ENCODE measurements around the gene TSHZ3.

The TSHZ3 gene

DNA sequence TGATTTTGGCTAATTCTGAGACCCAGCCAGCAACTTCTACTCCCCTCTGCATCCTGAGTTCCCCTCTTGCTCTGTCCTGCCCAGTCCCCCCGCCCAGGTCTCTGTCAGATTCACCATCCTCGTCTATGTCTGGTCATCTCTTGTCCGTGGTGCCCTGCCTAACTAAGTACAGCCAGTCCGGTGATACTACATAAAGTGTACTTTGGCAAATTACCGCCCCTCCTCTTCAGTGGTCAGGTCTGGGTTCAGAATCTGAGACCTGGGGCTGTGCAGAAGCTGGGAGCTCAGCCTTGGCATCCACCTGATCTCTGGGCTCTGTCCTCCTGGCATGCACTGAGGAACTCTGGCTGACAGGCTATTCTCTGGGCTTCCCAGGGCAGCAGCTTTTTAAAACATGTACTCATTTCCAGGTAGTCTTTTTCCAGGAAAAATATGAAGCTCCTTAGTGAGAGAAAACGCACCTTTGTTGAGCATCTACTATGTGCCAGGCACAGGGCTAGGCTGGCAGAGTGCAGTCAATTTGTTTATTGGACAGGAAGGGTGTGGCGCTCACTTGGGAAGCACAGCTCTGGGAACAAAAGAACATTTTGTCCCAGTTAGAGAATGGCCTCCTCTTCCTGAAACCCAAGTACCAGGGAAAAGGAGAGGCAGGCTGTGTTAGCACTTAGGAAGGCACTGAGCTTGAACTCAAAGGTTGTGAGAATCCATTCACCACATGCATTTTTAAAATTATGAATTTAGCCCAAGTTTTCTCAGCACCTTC is 88.9 kb downstream of the TSHZ3 start:
- no peak for DNase-seq

DNA sequence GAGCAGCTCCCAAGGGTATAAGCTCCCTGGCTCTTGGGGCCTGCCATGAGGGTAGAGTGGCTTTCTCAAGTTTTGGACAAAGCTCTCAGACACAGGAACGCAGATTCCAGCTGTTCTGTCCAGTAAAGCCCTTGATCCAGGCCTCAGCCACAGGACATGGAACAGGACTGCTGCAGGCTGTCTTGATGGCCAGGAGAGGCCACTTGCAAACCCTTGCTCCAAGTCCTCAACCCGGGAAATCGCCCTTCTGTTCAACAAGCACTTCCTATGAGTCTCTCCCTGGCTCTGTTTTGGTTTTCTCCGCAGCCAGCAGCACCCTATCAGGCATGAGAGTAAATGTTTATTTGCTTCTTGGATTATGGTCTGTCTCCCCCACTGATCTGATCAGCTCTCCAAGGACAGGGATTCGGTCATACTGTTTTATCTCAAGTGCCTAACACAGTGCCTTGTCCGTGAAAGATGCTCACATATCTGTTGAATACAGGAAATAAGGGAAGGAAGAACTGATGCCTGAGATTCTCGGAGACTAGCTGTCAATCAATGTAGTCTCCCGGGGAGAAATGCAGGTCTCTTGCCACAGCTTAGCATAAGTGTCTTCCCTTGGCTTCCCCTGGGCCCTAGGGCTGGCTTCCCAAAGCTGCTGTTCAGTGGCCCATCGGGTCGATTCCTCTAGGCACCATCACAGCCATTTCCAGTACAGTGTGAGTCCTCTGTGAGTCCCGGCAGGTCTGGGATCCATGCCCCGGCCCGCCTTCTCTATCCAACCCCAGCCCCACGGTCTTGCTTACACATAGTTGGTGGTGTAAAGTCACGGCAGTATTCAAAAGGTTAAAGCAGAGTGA is 90.8 kb downstream of the TSHZ3 start:
- no peak for DNase-seq

DNA sequence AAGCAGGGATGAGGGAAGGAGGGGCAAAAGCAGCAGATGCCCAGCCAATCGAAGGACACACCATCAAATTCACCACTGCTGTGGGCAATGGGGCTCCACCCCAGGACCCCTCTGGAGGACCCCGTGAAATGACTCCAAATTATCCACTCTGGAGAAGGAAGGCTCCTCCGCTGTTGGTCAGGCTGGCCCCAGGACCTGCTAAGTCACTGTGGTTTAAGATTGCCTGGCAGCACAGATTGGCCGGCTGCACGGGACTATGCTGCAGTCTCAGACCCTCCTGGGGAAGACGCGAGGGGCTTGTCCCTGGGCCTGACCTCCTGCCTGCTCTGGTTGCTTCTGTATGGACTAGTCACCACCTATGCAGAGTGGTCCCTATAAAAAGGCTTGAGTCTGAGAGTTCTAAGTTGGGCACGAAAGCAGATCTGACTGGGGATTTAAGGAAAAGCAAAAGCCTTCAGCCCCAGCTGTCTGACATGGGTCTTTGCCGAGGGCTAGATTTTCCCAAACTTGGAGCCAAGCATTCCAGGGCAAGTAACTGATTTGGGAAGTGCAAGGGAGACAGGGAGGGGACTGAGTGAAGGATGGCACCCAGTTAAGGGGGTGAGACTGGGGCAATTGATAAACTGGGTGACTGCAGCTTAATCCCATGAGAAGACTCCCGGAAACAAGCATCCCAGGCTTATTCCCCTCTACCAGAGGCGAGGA is 91.7 kb downstream of the TSHZ3 start:
- no peak for DNase-seq

DNA sequence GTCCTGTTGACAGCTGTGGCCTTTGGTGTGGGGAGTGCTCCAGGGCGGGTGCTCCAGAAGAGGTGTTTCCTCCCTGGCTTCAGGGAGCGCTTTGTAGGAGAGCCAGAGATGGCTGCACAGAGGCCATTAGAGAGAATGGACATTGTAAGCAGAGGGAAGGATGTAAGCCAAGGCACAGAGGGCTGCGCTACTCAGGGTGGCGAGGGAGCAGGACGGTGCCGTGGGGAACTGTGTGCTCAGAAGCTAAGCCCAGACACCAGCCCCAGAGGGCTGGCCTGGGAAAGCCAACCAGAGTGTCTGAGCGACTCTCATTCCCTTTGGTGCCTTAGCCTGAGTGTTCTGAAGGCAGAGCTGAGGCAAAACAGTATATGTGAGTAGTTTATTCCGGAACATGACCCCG is 92.2 kb downstream of the TSHZ3 start:
- no peak for DNase-seq

DNA sequence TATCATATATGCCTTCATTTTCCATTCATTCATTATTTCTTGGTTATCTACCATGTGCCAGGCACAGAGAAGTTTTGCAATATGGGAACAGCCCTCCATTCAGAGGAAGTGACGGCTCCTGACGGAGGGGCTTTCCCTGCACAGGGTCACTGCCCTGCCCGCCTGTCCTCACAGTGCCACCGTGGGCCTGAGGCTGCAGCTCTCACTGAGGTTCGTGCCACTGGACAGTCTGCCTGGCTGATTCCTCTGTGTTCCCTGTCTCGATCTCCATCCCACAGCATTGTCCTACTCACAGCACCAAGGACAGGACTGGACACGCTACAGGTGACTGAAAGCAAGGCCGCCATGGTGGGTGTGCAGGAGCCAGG is 92.7 kb downstream of the TSHZ3 start:
- no peak for DNase-seq

DNA sequence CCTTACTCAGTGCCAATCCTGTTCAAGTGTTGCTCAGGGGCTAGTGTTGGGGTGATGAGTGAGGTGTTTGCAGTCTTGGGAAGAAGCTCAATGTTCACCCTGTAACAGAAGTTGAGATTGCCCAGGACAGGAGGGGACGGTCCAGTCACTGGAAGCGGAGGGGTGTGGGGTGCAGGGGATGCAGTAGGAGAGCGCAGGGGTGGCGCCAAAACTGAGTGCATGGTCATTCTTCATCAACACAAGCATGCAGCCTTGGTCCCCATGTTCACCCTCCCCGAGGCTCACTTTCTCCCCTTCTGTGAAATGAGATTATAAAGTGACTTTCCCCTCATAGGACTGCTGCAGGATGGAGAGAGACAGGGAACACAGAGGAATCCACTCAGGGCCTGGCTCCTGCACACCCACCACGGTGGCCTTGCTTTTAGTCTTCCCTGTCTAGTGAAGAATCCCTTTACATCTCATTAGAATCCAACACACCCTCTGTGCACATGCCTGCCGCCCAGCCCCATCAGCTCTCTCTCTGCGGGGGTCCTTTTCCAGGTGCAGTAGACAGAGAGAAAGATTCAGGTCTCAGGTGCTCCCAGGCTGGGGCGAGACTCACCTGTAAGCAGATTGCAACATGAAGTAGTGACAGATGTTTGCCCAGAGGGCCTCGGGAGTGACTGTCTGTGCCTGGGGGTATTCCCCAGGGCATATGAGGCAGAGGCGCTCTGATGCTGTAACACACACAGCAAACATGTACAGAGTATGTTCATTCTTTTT is 93.2 kb downstream of the TSHZ3 start:
- DNase-seq: no peak

DNA sequence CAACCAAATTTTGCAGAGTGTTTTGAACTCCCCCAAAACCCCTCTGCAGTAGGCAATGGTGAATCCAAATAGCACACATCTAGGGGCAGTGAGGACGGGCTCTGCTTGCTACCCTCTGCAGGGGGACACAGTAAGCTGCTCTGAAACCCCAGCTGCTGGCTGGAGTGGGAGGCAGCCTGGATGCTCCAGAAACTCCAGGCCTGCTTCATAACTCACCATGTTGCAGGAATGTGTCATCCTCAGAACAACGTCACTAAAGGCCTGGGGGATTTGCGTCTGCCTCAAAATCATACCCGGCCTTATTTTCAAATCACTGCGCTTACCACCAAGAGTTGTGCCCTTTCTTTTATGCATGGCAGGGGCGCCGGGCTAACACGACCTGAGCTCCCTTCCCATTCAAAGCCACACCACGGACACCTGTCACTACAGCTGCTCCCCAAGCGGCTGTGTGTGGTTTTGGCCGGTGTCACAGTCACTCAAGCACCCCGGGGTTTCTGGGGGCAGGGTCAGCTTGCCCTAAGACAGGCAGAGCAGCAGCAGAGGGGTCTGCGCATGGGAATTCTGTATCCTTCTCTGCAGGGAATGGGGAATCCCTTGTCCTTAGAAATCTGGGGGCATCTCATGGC is 93.9 kb downstream of the TSHZ3 start:
- DNase-seq: no peak

DNA sequence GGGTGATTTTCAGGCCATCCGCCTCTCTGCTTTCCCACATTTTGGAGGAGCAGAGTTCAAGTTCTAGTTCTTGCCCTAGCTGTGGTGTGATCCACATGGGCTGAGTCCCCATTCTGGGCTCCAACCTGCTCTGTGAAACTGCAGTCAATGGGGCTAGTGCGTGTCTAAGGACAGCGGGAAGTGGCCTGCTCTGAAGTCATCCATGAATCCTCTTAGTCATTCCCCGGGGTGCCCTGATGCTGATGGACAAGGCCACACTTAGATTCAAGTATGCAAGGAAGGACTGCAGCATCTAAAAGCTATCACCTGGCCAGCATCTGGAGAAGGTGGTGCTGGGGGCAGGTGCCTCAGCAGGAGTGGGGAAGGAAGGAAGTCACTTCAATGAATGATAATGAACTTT is 94.6 kb downstream of the TSHZ3 start:
- DNase-seq: no peak

DNA sequence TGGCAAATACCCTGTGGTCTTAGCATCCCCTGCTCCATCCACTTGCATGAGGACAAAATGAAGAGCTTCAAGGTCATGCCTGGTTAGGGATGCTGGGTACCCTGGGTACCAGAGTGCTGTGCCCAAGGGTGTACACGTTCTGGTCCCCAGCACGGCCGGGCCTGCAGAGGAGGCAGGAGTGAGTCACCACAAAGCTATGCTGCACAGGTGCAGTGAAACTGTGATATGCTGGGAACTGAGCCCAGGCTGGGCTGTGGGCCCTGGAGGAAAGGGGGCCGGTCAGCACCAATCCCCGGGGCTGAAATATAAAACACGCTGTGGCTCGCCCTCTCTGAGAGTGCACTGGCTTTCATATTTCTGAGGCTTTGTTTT is 95.1 kb downstream of the TSHZ3 start:
- DNase-seq: no peak

DNA sequence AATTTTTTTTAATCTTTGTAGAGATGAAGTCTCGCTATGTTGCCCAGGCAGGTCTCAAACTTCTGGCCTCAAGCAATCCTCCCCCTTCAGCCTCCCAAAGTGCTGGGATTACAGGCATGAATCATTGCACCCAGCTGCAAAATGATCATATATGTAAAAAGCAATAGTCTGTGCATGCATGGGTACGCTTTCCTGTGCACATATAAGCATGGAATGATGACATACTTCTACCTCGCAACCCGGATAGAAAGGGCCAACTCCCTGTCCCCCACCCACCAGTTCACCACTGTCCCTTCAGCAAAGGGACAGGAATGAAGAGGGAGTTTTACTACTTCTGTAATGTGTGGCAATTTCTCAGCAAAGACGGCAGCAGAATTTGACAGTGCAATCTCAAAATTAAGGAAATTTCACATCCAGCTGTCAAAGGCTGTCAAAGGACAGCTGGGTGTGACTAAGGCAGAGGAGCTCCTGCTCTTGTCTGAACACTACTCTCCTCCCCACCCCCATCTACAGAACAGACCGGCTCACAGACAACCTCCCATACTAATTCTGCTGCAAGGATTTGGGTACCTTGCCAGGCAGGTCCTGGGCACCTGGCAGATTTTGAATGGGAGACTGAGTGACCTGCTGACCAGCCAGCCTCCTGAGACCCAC is 95.6 kb downstream of the TSHZ3 start:
- no peak for DNase-seq

DNA sequence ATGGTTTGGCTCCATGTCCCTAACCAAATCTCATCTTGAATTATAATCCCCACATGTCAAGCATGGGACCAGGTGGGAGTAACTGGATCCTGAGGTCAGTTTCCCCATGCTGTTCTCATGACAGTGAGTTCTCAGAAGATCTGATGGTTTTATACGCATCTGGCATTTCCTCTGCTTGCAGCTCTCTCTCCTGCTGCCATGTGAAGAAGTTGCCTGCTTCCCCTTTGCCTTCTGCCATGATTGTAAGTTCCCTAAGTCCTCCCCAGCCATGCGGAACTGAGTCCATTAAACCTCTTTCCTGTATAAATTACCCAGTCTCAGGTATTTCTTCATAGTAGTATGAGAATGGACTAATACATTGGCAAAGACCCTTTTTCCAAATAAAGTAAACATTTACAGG is 96.8 kb downstream of the TSHZ3 start:
- no peak for DNase-seq

DNA sequence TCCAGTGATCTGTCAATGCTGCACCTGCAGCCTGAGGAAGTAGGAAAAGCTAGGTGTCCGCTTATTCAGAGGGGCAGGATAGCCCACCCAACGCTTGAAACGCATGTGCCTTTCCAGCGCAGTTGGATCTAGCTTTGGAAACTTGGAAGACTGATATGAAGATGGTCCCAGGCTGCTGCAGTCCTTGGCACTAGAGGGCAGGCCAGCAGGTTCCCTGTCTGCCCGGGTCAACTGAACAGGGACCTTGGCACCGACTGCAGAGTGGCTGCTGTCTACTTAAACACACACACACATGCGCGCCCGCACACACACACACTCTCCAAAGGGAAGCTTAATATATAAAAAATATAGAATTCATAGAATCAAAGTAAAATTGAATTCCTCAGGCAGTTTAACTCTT is 100.0 kb downstream of the TSHZ3 start:
- DNase-seq: no peak

DNA sequence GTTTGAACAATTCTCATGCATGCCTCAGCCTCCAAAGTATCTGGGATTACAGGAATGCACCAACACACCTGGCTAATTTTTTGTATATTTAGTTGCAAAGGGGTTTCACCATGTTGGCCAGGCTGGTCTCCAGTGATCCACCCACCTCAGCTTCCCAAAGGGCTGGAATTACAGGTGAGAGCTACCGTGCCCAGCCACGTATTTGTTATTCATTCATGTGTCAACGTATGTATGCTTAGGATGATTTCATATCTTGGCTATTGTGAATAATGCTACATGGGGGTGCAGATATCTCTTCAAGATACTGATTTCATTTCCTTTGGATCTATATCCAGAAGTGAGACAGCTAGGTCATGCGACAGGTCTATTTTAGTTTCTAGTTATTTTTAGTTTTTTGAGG is 113.4 kb downstream of the TSHZ3 start:
- no peak for DNase-seq

DNA sequence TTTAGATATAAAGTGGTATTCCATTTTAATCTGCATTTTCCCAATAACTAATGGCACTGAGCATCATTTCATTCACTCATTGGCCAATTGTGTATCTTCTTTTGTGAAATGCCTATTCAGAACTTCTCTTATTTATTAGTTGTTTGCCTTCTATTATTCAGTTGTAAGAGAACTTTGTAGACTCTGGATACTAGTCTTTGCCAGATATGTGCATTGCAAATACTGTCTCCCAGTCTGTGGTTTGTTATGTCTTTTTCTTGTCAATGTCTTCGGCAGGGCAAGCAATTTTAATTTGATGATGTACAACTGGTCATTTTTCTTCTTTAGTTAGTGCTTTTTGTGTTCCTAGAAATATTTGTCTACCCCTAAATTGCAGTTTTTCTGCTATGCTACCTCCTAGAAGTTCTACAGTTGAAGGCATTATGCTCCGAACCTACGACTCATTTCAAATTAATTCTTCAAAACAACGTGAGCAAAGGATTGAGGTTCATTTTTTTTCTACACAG is 115.9 kb downstream of the TSHZ3 start:
- DNase-seq: no peak

DNA sequence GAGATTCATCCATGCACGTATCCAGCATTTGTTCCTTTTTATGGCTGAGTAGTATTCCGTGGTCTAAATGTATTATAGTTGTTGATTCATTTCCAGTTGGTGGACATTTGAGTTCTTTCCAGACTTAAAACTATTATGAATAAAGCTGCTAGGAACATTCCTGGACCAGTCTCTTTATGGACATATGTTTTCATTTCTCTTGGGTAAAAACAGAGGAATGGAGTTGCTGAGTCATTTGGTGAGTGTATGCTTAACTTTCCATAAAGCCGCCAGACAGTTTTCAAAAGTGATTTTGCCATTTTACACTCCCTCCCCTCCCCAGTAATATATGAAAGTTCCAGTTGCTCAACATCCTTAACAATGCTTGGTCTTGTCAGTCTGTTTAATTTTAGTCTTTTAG is 116.4 kb downstream of the TSHZ3 start:
- DNase-seq: no peak

DNA sequence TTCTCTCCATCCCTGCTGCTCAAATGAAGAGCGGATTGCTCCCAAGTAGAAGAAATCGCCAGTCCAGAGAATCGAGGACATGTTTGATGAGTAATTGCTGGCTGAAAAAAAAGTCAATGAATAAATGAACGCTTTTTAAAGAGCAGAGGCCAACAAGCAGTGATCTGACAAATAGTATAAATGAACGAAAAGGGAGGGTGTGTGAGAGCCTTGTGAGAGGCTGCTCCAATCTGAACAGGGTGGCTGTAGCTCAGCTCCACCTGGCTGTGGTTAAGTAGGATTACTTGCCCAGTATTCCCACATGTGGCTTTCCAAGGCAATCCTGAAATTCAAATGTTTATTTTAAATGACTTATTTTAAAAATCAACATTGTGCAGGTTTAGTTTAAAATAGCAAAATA is 117.1 kb downstream of the TSHZ3 start:
- no peak for DNase-seq

DNA sequence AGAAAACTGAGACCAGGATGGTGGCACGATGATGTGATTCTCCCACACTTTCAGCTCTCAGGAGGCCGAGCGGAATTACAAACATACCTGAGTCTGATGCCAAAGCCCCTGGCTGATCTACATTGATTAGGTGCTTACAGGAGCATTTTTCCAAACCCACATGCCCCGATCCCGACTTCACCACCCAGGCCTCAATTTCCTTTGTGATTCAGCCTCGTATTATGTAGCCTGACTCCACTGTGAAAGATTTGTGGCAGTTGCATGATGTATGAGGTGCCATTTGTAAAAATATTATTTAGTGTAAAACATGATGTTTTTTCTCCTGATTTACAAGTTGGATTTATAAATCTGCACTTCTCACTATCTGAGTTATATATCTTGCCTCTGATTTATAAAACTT is 118.0 kb downstream of the TSHZ3 start:
- no peak for DNase-seq

DNA sequence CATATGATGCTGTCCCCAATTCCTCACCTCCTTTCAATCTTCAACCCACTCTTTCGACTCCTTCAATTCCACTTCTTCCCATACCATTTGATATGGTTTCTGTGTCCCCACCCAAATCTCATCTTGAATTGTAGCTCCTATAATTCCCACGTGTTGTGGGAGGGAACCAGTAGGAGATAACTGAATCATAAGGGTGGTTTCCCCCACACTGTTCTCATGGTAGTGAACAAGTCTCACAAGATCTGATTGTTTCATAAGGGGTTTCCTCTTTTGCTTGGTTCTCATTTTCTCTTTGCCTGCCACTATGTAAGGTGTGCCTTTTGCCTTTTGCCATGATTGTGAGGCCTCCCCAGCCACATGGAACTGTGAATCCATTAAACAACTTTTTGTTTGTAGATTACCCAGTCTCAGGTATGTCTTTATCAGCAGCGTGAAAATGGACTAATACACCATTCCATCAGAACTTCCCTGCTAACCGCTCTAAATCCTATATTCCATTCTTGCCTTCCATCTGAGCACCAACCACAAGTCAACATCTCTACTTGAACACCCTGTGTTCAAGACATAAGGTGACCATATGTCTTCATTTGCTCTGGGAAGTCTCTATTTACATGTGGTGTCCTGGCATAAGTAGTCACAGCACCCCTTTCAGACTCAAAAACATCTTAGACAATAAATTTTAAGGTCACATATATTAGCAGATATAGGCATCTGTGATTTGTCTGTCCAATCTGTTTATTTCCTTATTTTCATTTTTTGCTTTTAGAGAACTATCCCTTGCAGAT is 122.9 kb downstream of the TSHZ3 start:
- no peak for DNase-seq
